ENCODE results near the gene TULP1. TPM values are rescaled to one million over a fixed set of nuclear protein-coding genes. Genes with fewer than 3 reads are reported as not detected.

The TULP1 gene
- total RNA-seq, 3 donors from 2014 or later: not detected

GRCh38 chr6:35485402-35485877 is 27.3 kb downstream of the TULP1 start:
- TF ChIP-seq POLR2AphosphoS5 (IDR thresholded peaks at IDR 0.05) (no peak), POLR2A (IDR thresholded peaks at IDR 0.05) (peak; percentile 33), CTCF (IDR thresholded peaks at IDR 0.05) (no peak)
- H3K4me1 ChIP-seq: peaks cover 16 to 22% of the 10 kb centered on the region in 2 donors

DNA sequence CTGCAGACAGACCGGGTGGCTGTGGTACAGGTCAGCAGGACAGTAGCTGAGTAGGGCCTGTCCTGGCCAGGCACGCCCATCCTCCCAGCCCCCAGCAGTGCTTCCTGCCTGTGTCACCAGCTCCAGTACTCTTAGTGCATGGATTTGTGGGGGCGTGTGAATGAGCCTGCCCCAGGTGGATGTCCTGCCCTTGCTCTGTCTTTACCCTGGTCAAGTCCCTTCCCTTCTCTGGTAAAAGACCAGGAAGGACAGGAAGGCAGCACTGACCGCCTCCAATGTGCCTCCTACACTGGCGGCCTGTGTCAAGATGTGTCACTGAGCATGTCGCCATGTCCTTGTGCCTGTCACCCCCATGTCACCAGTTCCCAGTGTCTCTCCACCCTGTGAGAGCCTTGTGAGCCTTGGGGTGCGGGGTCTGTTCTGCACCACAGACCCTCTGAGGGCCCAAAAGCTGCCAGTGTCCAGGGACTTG is 27.7 kb downstream of the TULP1 start:
- Histone ChIP-seq H3K27ac (peak overlapping the region; percentile 97 to 98), H3K4me1 (peaks cover 16 to 19% of the 10 kb centered on the region in 2 donors), H3K4me3 (peak overlapping the region in 1 of 3 donors; percentile 63), H3K27me3 (no peaks in the 10 kb centered on the region), H3K36me3 (no peaks in the 10 kb centered on the region), H3K9me3 (no peaks in the 10 kb centered on the region)
- no peak for DNase-seq (ENCODE audit: low spot score in 2 of 2)
- intact Hi-C loops (cut with DNase I; ENCODE audit: low total_unique reads): no loop called here
- no peak for TF ChIP-seq POLR2A (IDR thresholded peaks at IDR 0.05)

More at GRCh38 chr6:35485402-35485877, 27.3 kb downstream of the TULP1 start:
- peak in 1 of 2 donors; percentile 65 for DNase-seq (ENCODE audit: low spot score in 2 of 2)
- Histone ChIP-seq H3K9me3 (no peaks in the 10 kb centered on the region), H3K36me3 (no peaks in the 10 kb centered on the region), H3K4me3 (peak overlapping the region; percentile 7 to 63 (median 39)), H3K27ac (peak overlapping the region; percentile 97 to 98), H3K27me3 (no peaks in the 10 kb centered on the region)
- intact Hi-C loops (cut with DNase I; ENCODE audit: low total_unique reads): no loop called here

- peak overlapping the region; percentile 34 to 98 for H3K27ac ChIP-seq
Measured at GRCh38 chr6:35483893-35484645, 28.6 kb downstream of the TULP1 start.

GRCh38 chr6:35483490-35483889 is 29.2 kb downstream of the TULP1 start:
- no peak for TF ChIP-seq POLR2A (IDR thresholded peaks at IDR 0.05)
- TF ChIP-seq CTCF (IDR thresholded peaks at IDR 0.05): no peak
- TF ChIP-seq POLR2AphosphoS5 (IDR thresholded peaks at IDR 0.05): no peak
- no peaks in the 10 kb centered on the region for H3K9me3 ChIP-seq
- peak overlapping the region; percentile 12 to 98 for H3K27ac ChIP-seq
- DNase-seq (ENCODE audit: low spot score in 2 of 2): no peak
- no peaks in the 10 kb centered on the region for H3K36me3 ChIP-seq
- intact Hi-C loops (cut with DNase I; ENCODE audit: low total_unique reads): no loop called here
- H3K4me1 ChIP-seq: peaks cover 16 to 19% of the 10 kb centered on the region in 2 donors
- H3K27me3 ChIP-seq: no peaks in the 10 kb centered on the region
- no peak overlapping the region for H3K4me3 ChIP-seq

More at GRCh38 chr6:35483893-35484645, 28.6 kb downstream of the TULP1 start:
- TF ChIP-seq POLR2AphosphoS5 (IDR thresholded peaks at IDR 0.05) (no peak), CTCF (IDR thresholded peaks at IDR 0.05) (no peak), POLR2A (IDR thresholded peaks at IDR 0.05) (no peak)
- H3K36me3 ChIP-seq: no peaks in the 10 kb centered on the region
- no peaks in the 10 kb centered on the region for H3K9me3 ChIP-seq
- no peak for DNase-seq (ENCODE audit: low spot score in 2 of 2)
- intact Hi-C loops (cut with DNase I; ENCODE audit: low total_unique reads): no loop called here
- H3K4me3 ChIP-seq: no peak overlapping the region
- H3K27me3 ChIP-seq: no peaks in the 10 kb centered on the region
- peaks cover 16 to 19% of the 10 kb centered on the region in 2 donors for H3K4me1 ChIP-seq

- H3K4me3 ChIP-seq: no peak overlapping the region
- H3K36me3 ChIP-seq: no peaks in the 10 kb centered on the region
- DNase-seq (ENCODE audit: low spot score in 2 of 2): no peak
- H3K27ac ChIP-seq: peak overlapping the region; percentile 12 to 98
- peaks cover 16 to 19% of the 10 kb centered on the region in 2 donors for H3K4me1 ChIP-seq
- no peak for TF ChIP-seq CTCF (IDR thresholded peaks at IDR 0.05)
- no peak for TF ChIP-seq POLR2A (IDR thresholded peaks at IDR 0.05)
- no peak for TF ChIP-seq POLR2AphosphoS5 (IDR thresholded peaks at IDR 0.05)
- no peaks in the 10 kb centered on the region for H3K9me3 ChIP-seq
- intact Hi-C loops (cut with DNase I; ENCODE audit: low total_unique reads): no loop called here
- no peaks in the 10 kb centered on the region for H3K27me3 ChIP-seq
Measured at GRCh38 chr6:35483062-35483461, 29.6 kb downstream of the TULP1 start.

All from breast epithelium (tissue), 4 donors.